Astrocyte of the spinal cord (primary cell): ENCODE measurements around the gene ARHGEF7.

Experiments used
- DNase-seq: peaks from one replicate; pipeline ENCODE4 v3.0.0; 2011; ENCODE audit warnings: low read depth, low spot score
- H3K4me3 ChIP-seq: 2 replicates; pipeline ENCODE4 v1.5.1; 2011; ENCODE audit warnings: low read depth, mild to moderate bottlenecking, low read length, moderate library complexity
- in situ Hi-C: cut with HindIII; loops from 2 replicates; pipeline ENCODE4 v1.10.0; 2017; ENCODE audit warnings: low sequenced_read_pairs
- TF ChIP-seq, protein P1 (sequence below): IDR thresholded peaks from 2 replicates; pipeline ENCODE4 v1.5.1; 2012; ENCODE audit warnings: low read depth, mild to moderate bottlenecking, low read length, inconsistent platforms

The ARHGEF7 gene

DNA sequence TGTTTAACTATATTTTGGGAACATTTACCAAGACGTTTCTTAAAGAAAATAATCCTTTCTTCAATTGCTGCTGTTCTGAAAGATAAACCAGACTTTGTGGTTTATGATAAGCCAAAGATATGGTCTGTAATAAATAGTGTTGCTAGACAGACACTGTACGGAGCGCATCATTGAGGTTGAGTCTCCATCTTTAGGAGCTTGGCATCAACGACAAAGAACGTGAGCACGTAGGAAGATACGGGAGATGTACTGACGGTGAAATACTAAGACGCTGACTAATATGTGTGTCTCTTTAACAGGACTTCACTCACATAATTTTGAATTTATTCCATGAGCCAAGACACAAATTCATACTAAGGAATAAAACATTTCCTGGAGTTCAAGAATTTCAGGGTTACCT, 221.6 kb downstream of the ARHGEF7 start:
- no peak for DNase-seq
- no peak overlapping the region for H3K4me3 ChIP-seq
- TF ChIP-seq, protein P1, sequence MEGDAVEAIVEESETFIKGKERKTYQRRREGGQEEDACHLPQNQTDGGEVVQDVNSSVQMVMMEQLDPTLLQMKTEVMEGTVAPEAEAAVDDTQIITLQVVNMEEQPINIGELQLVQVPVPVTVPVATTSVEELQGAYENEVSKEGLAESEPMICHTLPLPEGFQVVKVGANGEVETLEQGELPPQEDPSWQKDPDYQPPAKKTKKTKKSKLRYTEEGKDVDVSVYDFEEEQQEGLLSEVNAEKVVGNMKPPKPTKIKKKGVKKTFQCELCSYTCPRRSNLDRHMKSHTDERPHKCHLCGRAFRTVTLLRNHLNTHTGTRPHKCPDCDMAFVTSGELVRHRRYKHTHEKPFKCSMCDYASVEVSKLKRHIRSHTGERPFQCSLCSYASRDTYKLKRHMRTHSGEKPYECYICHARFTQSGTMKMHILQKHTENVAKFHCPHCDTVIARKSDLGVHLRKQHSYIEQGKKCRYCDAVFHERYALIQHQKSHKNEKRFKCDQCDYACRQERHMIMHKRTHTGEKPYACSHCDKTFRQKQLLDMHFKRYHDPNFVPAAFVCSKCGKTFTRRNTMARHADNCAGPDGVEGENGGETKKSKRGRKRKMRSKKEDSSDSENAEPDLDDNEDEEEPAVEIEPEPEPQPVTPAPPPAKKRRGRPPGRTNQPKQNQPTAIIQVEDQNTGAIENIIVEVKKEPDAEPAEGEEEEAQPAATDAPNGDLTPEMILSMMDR: no peak
- in situ Hi-C loops: no loop called here

DNA sequence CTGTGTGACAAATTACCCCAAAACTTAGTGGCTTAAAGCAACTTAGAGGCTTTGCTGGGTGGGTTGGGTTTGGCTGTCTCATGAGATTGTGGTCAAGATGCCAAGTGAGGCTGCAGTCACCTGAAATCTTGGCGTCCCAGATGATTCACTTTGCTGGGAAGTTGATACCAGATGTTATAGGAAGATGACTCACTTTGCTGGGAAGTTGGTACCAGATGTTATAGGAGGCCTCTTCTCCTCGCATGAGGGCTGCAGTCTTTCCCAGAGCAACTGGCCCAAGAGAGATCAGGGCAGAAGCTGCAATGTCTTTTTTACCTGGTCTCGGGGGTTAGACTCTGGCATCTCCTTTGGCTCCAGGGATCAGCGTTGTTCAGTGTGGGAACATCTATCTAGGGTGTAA, 222.1 kb downstream of the ARHGEF7 start:
- H3K4me3 ChIP-seq: no peak overlapping the region
- in situ Hi-C loops: no loop called here
- DNase-seq: peak; percentile 70
- TF ChIP-seq, protein P1: no peak

DNA sequence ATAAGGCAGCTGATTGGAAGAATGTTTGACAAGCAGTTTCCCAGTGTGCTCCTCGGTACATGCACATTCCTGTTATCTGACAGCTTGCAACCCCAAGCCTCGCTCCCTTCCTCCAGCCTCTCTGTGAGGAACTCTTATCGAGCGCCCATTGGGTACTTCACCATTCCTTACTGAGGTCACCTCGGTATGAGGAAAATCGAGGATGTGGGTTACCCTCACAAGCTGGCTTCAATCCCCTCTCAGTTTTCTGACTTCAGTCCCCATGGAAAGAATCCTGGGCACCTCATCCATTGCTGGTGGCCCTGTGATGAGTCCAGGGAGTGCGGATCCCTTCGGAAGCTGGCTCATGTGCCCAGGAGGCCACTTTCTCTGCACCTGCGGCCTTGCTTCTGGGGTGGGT, 222.6 kb downstream of the ARHGEF7 start:
- H3K4me3 ChIP-seq: no peak overlapping the region
- no peak for DNase-seq
- TF ChIP-seq, protein P1: no peak
- in situ Hi-C loops: no loop called here

DNA sequence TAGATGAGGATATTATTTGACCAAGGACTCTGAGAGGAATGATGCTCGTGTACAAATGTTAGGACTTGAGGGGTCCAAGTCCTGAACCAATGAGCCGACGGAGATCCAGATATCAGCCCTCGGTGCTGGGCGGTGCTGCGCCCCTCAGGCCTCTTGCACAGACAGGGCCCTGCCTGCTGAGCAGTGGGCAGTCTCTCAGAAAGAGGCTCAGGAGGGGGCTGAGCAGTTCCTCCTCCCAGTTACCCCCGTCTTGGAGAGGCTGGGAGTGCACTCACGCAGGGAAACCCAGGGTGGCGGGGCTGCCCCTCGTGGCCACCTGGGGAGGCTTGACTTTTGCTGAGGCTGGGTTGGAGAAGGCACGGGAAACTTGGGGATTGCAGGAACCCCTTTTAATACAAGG, 223.7 kb downstream of the ARHGEF7 start:
- in situ Hi-C loops: no loop called here
- DNase-seq: no peak
- no peak overlapping the region for H3K4me3 ChIP-seq
- TF ChIP-seq, protein P1: no peak

DNA sequence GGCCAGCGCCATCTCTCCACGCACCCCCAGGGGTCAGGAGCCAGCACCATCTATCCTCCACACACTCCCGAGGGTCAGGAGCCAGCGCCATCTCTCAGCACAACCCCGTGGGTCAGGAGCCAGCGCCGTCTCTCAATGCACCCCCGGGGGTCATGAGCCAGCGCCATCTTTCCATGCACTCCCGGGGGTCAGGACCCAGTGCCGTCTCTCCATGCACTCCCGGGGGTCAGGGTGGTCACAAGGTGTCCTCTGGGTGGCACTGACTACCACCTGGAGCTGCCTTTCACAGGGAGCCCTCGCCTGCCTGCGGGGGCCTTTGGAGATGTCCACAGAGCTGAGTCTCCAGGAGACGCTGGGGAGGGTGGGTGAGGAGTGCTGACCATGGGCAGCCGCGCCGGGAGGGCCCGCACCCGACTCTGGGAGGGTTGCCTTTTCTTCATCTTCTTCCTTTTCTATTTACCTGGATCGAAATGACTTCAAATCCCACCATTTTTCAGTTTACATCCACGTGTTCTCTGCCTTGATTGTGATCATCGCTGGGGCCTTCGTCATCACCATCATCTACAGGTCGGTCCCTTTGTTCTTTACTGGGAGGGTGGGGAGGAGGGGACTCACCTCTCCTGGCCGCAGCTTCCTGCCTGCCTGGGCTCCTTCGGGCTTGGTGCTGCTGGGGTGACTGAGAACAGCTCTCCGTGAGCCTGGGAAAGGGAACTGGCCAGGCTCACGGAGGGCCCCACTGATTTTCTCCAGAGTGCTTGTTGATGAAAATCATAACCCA, 224.4 kb downstream of the ARHGEF7 start:
- H3K4me3 ChIP-seq: no peak overlapping the region
- DNase-seq: no peak
- TF ChIP-seq, protein P1: no peak
- in situ Hi-C loops: no loop called here

DNA sequence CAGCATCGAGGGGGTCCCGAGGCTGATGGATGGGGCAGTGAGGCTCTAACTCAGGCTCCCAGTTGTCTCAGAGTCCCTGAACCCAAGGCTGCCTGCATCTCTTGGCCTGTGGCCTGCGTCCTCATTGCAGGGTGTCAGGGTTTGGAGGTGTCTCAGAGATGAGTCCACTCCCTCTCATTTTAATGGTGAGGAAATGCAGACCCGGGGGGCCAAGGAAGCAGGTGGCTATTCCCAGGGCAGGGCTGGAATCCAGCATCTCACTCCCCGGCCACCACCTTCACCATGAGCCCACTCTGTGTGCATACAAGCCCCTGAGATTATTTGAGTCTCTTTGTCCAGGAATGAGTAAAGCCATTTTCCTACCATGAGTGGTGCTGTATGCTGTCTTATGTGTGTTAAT, 226.8 kb downstream of the ARHGEF7 start:
- no peak overlapping the region for H3K4me3 ChIP-seq
- TF ChIP-seq, protein P1: no peak
- DNase-seq: no peak
- in situ Hi-C loops: no loop called here
